NCI-H446 (cell line): Measurements from ENCODE around the gene NEDD4L.
"Not testable (repeated sequence)": the region's sequence is repeated elsewhere in the genome, so short reads cannot be mapped to it uniquely, and the experiment has no call there.

ENCODE experiments used
- DNase-seq, 2 experiments: peaks; one replicate each; lab custom pipeline; 2025; lab: John Stamatoyannopoulos, UW

The NEDD4L gene

GRCh38 chr18:58267493-58267892 is 223.5 kb downstream of the NEDD4L start:
- DNase-seq: no peak

GRCh38 chr18:58268849-58269248 is 224.8 kb downstream of the NEDD4L start:
- DNase-seq: no peak

- DNase-seq: no peak
Measured at GRCh38 chr18:58269931-58270330, 225.9 kb downstream of the NEDD4L start.

GRCh38 chr18:58270396-58270795 is 226.4 kb downstream of the NEDD4L start:
- no peak for DNase-seq

- no peak for DNase-seq
Measured at GRCh38 chr18:58271770-58272169, 227.7 kb downstream of the NEDD4L start.

GRCh38 chr18:58272209-58272608 is 228.2 kb downstream of the NEDD4L start:
- no peak for DNase-seq

- DNase-seq: no peak
Measured at GRCh38 chr18:58272779-58273435, 228.9 kb downstream of the NEDD4L start.

- DNase-seq: no peak
Measured at GRCh38 chr18:58275176-58275575, 231.2 kb downstream of the NEDD4L start.

GRCh38 chr18:58276789-58277739 is 233.0 kb downstream of the NEDD4L start:
- no peak for DNase-seq

GRCh38 chr18:58279504-58280175 is 235.6 kb downstream of the NEDD4L start:
- DNase-seq: no peak

- no peak for DNase-seq
Measured at GRCh38 chr18:58280191-58280590, 236.2 kb downstream of the NEDD4L start.

- not testable (repeated sequence) for DNase-seq
Measured at GRCh38 chr18:58282872-58283271, 238.8 kb downstream of the NEDD4L start.

- no peak for DNase-seq
Measured at GRCh38 chr18:58284699-58285448, 240.8 kb downstream of the NEDD4L start.

- no peak for DNase-seq
Measured at GRCh38 chr18:58285449-58286130, 241.6 kb downstream of the NEDD4L start.

GRCh38 chr18:58286632-58287352 is 242.8 kb downstream of the NEDD4L start:
- no peak for DNase-seq

- no peak for DNase-seq
Measured at GRCh38 chr18:58287353-58288274, 243.6 kb downstream of the NEDD4L start.

- DNase-seq: no peak
Measured at GRCh38 chr18:58288921-58289797, 245.1 kb downstream of the NEDD4L start.

- no peak for DNase-seq
Measured at GRCh38 chr18:58290116-58290695, 246.2 kb downstream of the NEDD4L start.
